H9 (cell line): ENCODE results near the gene FGFR3. TPM values are rescaled to one million over a fixed set of nuclear protein-coding genes. Genes with fewer than 3 reads are reported as not detected.

Experiments
- DNase-seq: peaks from one replicate; pipeline ENCODE4 v3.0.0-alpha.2; 2017
- H2AFZ ChIP-seq: one replicate; pipeline ENCODE4 v1.6.1; 2013; ENCODE audit warnings: mild to moderate bottlenecking, low read length, control low read depth, moderate library complexity
- H2AK5ac ChIP-seq: 2 replicates; pipeline ENCODE4 v1.6.1; 2013; ENCODE audit warnings: low read length, control low read depth, mixed read lengths; ENCODE audit not compliant: insufficient read length
- H2BK120ac ChIP-seq: one replicate; pipeline ENCODE4 v1.6.1; 2013; ENCODE audit warnings: low read depth, mild to moderate bottlenecking, low read length, control low read depth, inconsistent platforms; ENCODE audit not compliant: poor library complexity, severe bottlenecking
- H2BK12ac ChIP-seq: 2 replicates; pipeline ENCODE4 v1.6.1; 2013; ENCODE audit warnings: low read length, control low read depth, mixed read lengths, low read depth; ENCODE audit not compliant: insufficient read length
- H2BK15ac ChIP-seq: 2 replicates; pipeline ENCODE4 v1.6.1; 2013; ENCODE audit warnings: low read depth, low read length, control low read depth
- H2BK20ac ChIP-seq: one replicate; pipeline ENCODE4 v1.6.1; 2013; ENCODE audit warnings: low read depth, mild to moderate bottlenecking, low read length, control low read depth, inconsistent platforms; ENCODE audit not compliant: poor library complexity, severe bottlenecking
- H2BK5ac ChIP-seq: 2 replicates; pipeline ENCODE4 v1.6.1; 2013; ENCODE audit warnings: low read length, control low read depth, mixed read lengths; ENCODE audit not compliant: insufficient read length
- H3K14ac ChIP-seq: 2 replicates; pipeline ENCODE4 v1.6.1; 2013; ENCODE audit warnings: low read length, control low read depth; ENCODE audit not compliant: insufficient read depth
- H3K18ac ChIP-seq: 2 replicates; pipeline ENCODE4 v1.6.1; 2013; ENCODE audit warnings: low read depth, mild to moderate bottlenecking, mixed read lengths, low read length, control low read depth; ENCODE audit not compliant: insufficient read length
- H3K23ac ChIP-seq: 2 replicates; pipeline ENCODE4 v1.6.1; 2013; ENCODE audit warnings: low read length, control low read depth, mixed read lengths, low read depth; ENCODE audit not compliant: insufficient read length
- H3K23me2 ChIP-seq: 2 replicates; pipeline ENCODE4 v1.6.1; 2013; ENCODE audit warnings: low read depth, mild to moderate bottlenecking, mixed read lengths, low read length, control low read depth; ENCODE audit not compliant: insufficient read length, poor library complexity, severe bottlenecking
- H3K27ac ChIP-seq: 2 replicates; pipeline ENCODE4 v1.5.1; 2013; ENCODE audit warnings: low read length, control low read depth, mixed read lengths, low read depth; ENCODE audit not compliant: insufficient read length
- H3K27me3 ChIP-seq: 2 replicates; pipeline ENCODE4 v1.6.1; 2013; ENCODE audit warnings: low read length, control low read depth, inconsistent platforms; ENCODE audit not compliant: insufficient read depth
- H3K4ac ChIP-seq: 2 replicates; pipeline ENCODE4 v1.6.1; 2013; ENCODE audit warnings: low read depth, mild to moderate bottlenecking, control low read depth, inconsistent platforms, low read length, moderate library complexity
- H3K4me1 ChIP-seq: 2 replicates; pipeline ENCODE4 v1.6.1; 2013; ENCODE audit warnings: low read length, control low read depth, inconsistent platforms; ENCODE audit not compliant: insufficient read depth
- H3K4me2 ChIP-seq: 2 replicates; pipeline ENCODE4 v1.6.1; 2013; ENCODE audit warnings: low read length, control low read depth, mixed read lengths; ENCODE audit not compliant: insufficient read length, insufficient read depth
- H3K56ac ChIP-seq: 2 replicates; pipeline ENCODE4 v1.6.1; 2013; ENCODE audit warnings: low read depth, mild to moderate bottlenecking, mixed read lengths, low read length, control low read depth; ENCODE audit not compliant: insufficient read length
- H3K79me1 ChIP-seq: 2 replicates; pipeline ENCODE4 v1.6.1; 2013; ENCODE audit warnings: low read depth, mild to moderate bottlenecking, moderate library complexity, low read length, control low read depth, inconsistent platforms; ENCODE audit not compliant: insufficient read depth, poor library complexity, severe bottlenecking
- H3K79me2 ChIP-seq: 2 replicates; pipeline ENCODE4 v1.6.1; 2013; ENCODE audit warnings: low read length, control low read depth, inconsistent platforms; ENCODE audit not compliant: insufficient read depth
- H3K9ac ChIP-seq: 2 replicates; pipeline ENCODE4 v1.6.1; 2013; ENCODE audit warnings: low read length, control low read depth, mixed read lengths; ENCODE audit not compliant: insufficient read length; ENCODE audit errors: extremely low read depth
- H3K9me3 ChIP-seq: one replicate; pipeline ENCODE4 v1.6.1; 2013; ENCODE audit warnings: low read depth, low read length, inconsistent platforms; ENCODE audit not compliant: control insufficient read depth
- H3T11ph ChIP-seq: one replicate; pipeline ENCODE4 v1.6.1; 2013; ENCODE audit warnings: mild to moderate bottlenecking, low read length, control low read depth, inconsistent platforms
- H4K20me1 ChIP-seq: one replicate; pipeline ENCODE4 v1.6.1; 2013; ENCODE audit not compliant: control insufficient read depth, insufficient read length, insufficient read depth
- H4K5ac ChIP-seq: 2 replicates; pipeline ENCODE4 v1.6.1; 2013; ENCODE audit warnings: low read depth, mild to moderate bottlenecking, mixed read lengths, low read length, control low read depth; ENCODE audit not compliant: insufficient read length
- H4K8ac ChIP-seq: replicated peaks from 2 replicates; pipeline ENCODE4 v1.6.1; 2013; ENCODE audit warnings: low read length, control low read depth, mixed read lengths, low read depth; ENCODE audit not compliant: insufficient read length
- H4K91ac ChIP-seq: 2 replicates; pipeline ENCODE4 v1.6.1; 2013; ENCODE audit warnings: low read depth, mild to moderate bottlenecking, moderate library complexity, mixed read lengths, low read length, control low read depth; ENCODE audit not compliant: insufficient read length
- H3K27ac Mint-ChIP-seq, 3 experiments: 2 replicates in 2 of 3; 3 replicates in 1 of 3; pipeline ENCODE4 v1.8.0; 2020 to 2021; ENCODE audit warnings: mixed read lengths in 3 of 3, mild to moderate bottlenecking in 1 of 3, moderate library complexity in 1 of 3
- H3K27me3 Mint-ChIP-seq: 2 replicates; pipeline ENCODE4 v1.8.0; 2021; ENCODE audit warnings: low read depth, mild to moderate bottlenecking, moderate library complexity, mixed read lengths
- H3K36me3 Mint-ChIP-seq, 3 experiments: 2 replicates in 2 of 3; 3 replicates in 1 of 3; pipeline ENCODE4 v1.8.0; 2020 to 2021; ENCODE audit warnings: low read depth in 3 of 3, mixed read lengths in 3 of 3; ENCODE audit not compliant: insufficient read depth in 1 of 3
- H3K4me1 Mint-ChIP-seq, 2 experiments: 2 replicates each; pipeline ENCODE4 v1.8.0; 2020; ENCODE audit warnings: mixed read lengths in 2 of 2
- H3K4me3 Mint-ChIP-seq, 2 experiments: 2 replicates in 1 of 2; 3 replicates in 1 of 2; pipeline ENCODE4 v1.8.0; 2020 to 2021; ENCODE audit warnings: mild to moderate bottlenecking in 2 of 2, mixed read lengths in 2 of 2, moderate library complexity in 1 of 2
- H3K9me3 Mint-ChIP-seq, 2 experiments: 2 replicates in 1 of 2; 3 replicates in 1 of 2; pipeline ENCODE4 v1.8.0; 2020; ENCODE audit warnings: mild to moderate bottlenecking in 2 of 2, mixed read lengths in 2 of 2, moderate library complexity in 1 of 2
- CTCF ChIP-seq: fragments of 200-600 bp; sonication (generic); conservative IDR thresholded peaks from 3 replicates; pipeline ENCODE4 v1.8.0; 2021; ENCODE audit warnings: antibody characterized with exemption, mild to moderate bottlenecking
- WGBS: extraction: QIAGEN DNeasy Blood & Tissue Kit; methylation state at CpG from one replicate; pipeline ENCODE4 v1.1.7; 2013; ENCODE audit warnings: missing lambda C conversion rate, low lambda C conversion rate, mixed read lengths; ENCODE audit not compliant: insufficient read length; ENCODE audit errors: extremely low coverage; 5-methylcytosine and 5-hydroxymethylcytosine counted together
- total RNA-seq: library from RNA; stranded (reverse); gene quantifications from 2 replicates; pipeline ENCODE4 v1.2.1, GENCODE V29; 2021

FGFR3 gene
- total RNA-seq, 1 experiment from 2014 or later: 75.7 TPM

- no peak overlapping the region for H2AFZ ChIP-seq
- no peak overlapping the region for H4K91ac ChIP-seq
- no peak overlapping the region for H3K9ac ChIP-seq
- Mint-ChIP-seq H3K4me1 (0 out of 4 replicates have a peak, but pooled peaks cover 0 to under 1% of the 10 kb centered on the region in 2 experiments), H3K27ac (no peak overlapping the region), H3K27me3 (no peaks in the 10 kb centered on the region), H3K9me3 (no peaks in the 10 kb centered on the region), H3K4me3 (no peak overlapping the region), H3K36me3 (peaks cover 0 to 26% (median 25%) of the 10 kb centered on the region in 3 experiments; a peak in 5 of 7 replicates)
- H3K4me2 ChIP-seq: no peak overlapping the region
- no peak for TF ChIP-seq CTCF
- H3K9me3 ChIP-seq: no peaks in the 10 kb centered on the region
- H3K23me2 ChIP-seq: no peaks in the 10 kb centered on the region
- no peaks in the 10 kb centered on the region for H4K20me1 ChIP-seq
- no peak overlapping the region for H3K56ac ChIP-seq
- no peaks in the 10 kb centered on the region for H3K79me1 ChIP-seq
- no peak overlapping the region for H2BK120ac ChIP-seq
- no peak overlapping the region for H3K18ac ChIP-seq
- H3K27ac ChIP-seq: no peak overlapping the region
- H2BK20ac ChIP-seq: no peak overlapping the region
- no peak overlapping the region for H4K8ac ChIP-seq
- no peak overlapping the region for H2BK5ac ChIP-seq
- H3K4me1 ChIP-seq: no peaks in the 10 kb centered on the region
- no peak overlapping the region for H3K14ac ChIP-seq
- H3K79me2 ChIP-seq: no peaks in the 10 kb centered on the region
- no peak overlapping the region for H3T11ph ChIP-seq
- no peak overlapping the region for H3K4ac ChIP-seq
- no peak for DNase-seq
- no peak overlapping the region for H4K5ac ChIP-seq
- no peak overlapping the region for H2BK15ac ChIP-seq
- WGBS: no CpG with 5 or more reads among the region's 16 CpGs
- H3K23ac ChIP-seq: no peak overlapping the region
- no peak overlapping the region for H2AK5ac ChIP-seq
- no peak overlapping the region for H2BK12ac ChIP-seq
- no peaks in the 10 kb centered on the region for H3K27me3 ChIP-seq
These were observed 14.3 kb downstream of the FGFR3 start for GRCh38 chr4:1807332-1807777.
